ENCODE results near the gene E2F6.

The E2F6 gene

DNA sequence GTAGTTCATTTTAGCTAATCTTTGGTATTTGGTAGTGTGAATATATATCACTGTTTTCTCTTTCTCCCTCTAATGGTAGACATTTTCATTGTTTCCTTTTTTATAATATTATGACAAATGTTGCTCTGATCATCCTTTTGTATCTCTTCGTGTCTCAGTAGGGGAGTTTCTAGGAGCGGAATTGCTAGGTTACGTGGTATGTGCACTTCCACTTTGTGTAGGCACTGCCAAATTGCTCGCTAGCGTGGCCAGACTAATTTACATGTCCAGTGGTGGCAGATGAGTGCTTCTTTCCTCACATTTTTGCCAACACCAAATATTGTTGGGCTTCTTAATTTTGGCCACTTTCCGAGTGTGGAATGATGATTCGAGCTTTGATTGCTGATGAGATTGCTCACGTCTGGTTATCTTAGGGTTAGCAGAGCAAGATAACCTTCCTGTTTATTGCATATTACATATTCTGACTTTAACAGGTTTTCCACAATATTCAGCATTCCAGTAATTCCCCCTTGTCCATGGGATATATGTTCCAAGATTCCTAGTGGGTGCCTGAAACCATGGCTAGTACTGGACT lies 37.5 kb upstream of the E2F6 start:
- H3K9ac ChIP-seq (ENCODE audit: low read depth, low read length), result no peak overlapping the region
- no peak overlapping the region for H3K4me3 ChIP-seq (ENCODE audit: low read length)
- H3K9me3 ChIP-seq (ENCODE audit: insufficient read depth, low read depth, low read length), result no peaks in the 10 kb centered on the region
- H3K27ac ChIP-seq (ENCODE audit: low read length), result no peak overlapping the region
- H3K4me1 ChIP-seq (ENCODE audit: insufficient read depth, low read length), result peaks cover 10% of the 10 kb centered on the region
- no peaks in the 10 kb centered on the region for H3K27me3 ChIP-seq (ENCODE audit: insufficient read depth, low read length)
- H3K36me3 ChIP-seq (ENCODE audit: insufficient read depth, low read depth, low read length), result no peaks in the 10 kb centered on the region

DNA sequence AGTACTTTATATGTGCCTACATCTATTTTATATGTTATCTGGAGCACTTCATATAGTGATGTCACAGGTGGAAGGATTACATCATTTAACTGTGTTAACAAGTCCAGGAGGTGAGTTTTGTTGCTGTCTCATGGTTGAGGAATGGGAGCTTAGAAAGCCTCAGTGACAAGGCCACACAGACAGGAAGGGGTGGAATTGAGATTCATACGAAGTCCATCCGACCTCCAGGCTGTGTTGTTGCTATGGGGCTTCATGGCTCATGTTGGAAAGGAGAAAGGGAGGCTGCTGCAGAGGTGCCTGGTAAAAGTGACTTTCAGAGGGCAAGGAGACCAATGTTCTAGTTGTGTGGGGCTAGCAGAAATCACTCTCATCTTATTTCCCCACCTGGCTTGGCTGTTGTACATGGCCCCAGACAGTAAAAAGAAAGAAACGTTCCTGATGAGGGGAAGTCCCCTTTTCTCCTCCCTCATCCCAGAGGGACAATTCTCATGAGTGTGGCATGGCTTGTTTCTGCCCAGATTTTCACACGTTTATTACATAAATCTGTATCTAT lies 36.9 kb upstream of the E2F6 start:
- no peaks in the 10 kb centered on the region for H3K9me3 ChIP-seq (ENCODE audit: insufficient read depth, low read depth, low read length)
- no peak overlapping the region for H3K9ac ChIP-seq (ENCODE audit: low read depth, low read length)
- H3K4me1 ChIP-seq (ENCODE audit: insufficient read depth, low read length), result peaks cover 14% of the 10 kb centered on the region
- no peak overlapping the region for H3K27ac ChIP-seq (ENCODE audit: low read length)
- H3K4me3 ChIP-seq (ENCODE audit: low read length), result no peak overlapping the region
- no peaks in the 10 kb centered on the region for H3K27me3 ChIP-seq (ENCODE audit: insufficient read depth, low read length)
- no peaks in the 10 kb centered on the region for H3K36me3 ChIP-seq (ENCODE audit: insufficient read depth, low read depth, low read length)

DNA sequence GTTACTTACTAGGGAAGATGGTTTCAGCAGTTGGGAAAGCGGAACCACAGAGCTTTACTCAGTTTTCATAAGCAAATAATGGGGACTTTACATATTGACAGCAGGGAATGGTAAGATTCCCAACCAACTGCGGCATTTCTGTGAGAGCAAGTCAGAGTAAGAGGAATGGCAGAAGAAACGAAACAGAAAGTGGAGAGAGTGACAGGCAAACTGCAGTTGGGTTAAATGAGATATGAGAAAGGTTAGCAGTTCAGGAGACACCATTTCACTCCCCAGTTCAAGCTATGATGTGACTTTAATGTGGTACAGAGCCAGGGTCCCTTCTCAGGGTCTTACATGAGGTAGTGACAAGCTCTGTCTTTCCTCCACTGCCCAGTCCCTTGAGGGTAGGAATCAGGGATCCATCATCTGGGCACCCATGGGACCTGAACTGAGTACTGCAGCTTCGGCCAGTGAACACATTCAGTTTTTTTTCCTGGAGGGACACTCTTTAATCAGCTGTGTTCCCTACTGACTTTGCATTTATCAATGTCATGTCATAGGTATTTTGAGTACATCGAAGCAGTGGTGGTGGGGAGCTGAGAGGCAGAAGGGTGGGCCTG lies 34.8 kb upstream of the E2F6 start:
- H3K9me3 ChIP-seq (ENCODE audit: insufficient read depth, low read depth, low read length), result no peaks in the 10 kb centered on the region
- peaks cover 17% of the 10 kb centered on the region for H3K4me1 ChIP-seq (ENCODE audit: insufficient read depth, low read length)
- no peak overlapping the region for H3K27ac ChIP-seq (ENCODE audit: low read length)
- no peak overlapping the region for H3K4me3 ChIP-seq (ENCODE audit: low read length)
- H3K9ac ChIP-seq (ENCODE audit: low read depth, low read length), result no peak overlapping the region
- H3K27me3 ChIP-seq (ENCODE audit: insufficient read depth, low read length), result no peaks in the 10 kb centered on the region
- no peaks in the 10 kb centered on the region for H3K36me3 ChIP-seq (ENCODE audit: insufficient read depth, low read depth, low read length)

DNA sequence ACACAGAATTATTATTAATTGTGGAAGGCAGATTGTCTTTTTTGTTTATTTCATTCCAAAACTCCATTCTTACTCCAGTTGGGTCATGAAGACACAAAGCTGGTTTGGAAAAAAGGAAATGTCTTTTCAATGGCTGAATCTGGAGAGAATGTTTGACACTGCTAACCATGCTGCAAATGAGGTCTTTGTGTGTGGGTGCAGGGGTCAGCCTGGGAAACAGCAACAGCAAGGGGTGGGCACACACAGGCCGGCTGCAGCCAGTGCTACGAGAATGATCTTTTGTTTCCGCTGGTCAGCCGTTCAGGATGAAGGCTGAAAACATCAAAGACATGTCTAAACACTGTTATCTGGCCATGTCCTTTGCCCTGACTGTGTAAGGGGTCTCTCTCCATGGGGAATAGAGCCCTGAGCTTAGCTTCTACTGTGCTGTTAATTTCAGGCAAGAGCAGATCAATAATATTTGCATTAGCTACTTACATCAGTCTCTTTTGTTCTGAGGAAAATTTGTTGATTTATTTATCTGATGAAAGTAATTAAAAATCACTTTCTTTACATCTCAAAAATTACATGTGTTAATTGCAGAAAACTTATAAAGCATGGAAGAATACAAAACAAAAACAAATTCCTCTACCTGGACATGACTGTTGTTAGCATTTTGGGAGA lies 33.3 kb upstream of the E2F6 start:
- H3K9ac ChIP-seq (ENCODE audit: low read depth, low read length), result no peak overlapping the region
- no peaks in the 10 kb centered on the region for H3K36me3 ChIP-seq (ENCODE audit: insufficient read depth, low read depth, low read length)
- no peaks in the 10 kb centered on the region for H3K9me3 ChIP-seq (ENCODE audit: insufficient read depth, low read depth, low read length)
- H3K27me3 ChIP-seq (ENCODE audit: insufficient read depth, low read length), result no peaks in the 10 kb centered on the region
- H3K27ac ChIP-seq (ENCODE audit: low read length), result no peak overlapping the region
- no peak overlapping the region for H3K4me3 ChIP-seq (ENCODE audit: low read length)
- H3K4me1 ChIP-seq (ENCODE audit: insufficient read depth, low read length), result peaks cover 27% of the 10 kb centered on the region

DNA sequence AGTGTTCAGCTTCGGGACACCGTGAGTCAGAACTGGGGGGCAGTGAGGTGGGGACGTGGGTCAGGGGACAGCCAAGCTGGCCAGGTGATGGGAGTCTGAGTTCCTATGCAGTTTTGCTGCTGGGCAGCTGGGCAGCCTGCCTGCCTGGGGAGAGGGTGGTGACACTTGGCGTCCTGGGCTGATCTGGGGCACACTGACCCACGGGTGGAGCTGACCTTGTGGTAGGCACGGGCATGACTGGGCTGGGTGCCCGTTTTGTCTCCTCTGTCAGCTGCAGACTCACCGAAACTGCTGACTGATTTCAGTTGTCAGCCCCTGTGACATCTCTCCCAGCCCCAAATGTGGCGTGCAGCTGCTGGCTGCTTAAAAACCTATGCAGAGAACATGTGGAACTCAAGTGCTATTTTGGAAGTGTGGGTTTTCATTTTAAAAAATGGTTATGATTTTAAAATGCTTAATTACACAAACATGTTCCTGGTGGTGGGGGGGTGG lies 32.6 kb upstream of the E2F6 start:
- no peak overlapping the region for H3K9ac ChIP-seq (ENCODE audit: low read depth, low read length)
- no peaks in the 10 kb centered on the region for H3K27me3 ChIP-seq (ENCODE audit: insufficient read depth, low read length)
- H3K27ac ChIP-seq (ENCODE audit: low read length), result no peak overlapping the region

DNA sequence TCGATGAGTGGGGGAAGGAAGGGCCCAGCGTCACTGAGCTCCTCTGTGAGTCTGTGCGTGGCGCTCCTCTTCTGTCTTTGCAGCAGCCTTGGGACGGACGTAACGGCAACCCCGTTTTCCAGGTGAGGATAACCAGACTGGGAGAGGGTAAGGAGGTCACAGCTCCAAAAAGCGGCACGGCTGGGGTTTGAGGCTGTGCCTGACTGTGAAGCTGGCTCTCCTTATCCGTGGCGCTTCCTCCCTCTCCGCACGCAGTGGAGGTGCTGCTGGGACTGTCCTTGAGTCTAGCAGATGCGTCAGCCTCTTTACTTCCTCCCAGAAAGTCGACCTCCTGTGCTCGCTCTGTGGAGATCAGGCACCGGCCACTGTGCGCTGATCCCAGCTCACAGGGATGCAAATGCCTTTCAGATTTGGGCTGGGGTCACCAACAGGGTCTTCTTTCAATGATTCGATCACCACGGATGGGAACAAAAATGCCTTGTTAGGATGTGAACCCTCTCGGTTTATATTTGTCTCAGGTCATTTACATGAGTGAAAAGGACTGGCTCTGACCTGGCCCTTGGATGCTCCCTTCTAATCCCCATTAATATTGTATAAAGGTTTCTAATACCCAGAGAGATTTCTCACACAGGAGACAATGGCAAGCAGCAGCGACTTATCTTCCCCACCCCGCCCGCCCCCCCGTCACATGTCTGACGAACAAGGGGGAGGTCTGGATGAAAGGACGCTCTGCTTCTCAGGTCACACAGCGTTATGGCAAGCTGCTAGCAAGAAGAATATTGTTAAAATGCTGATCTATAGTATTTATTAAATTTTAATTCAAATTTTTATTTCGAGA lies 30.1 kb upstream of the E2F6 start:
- H3K9me3 ChIP-seq (ENCODE audit: insufficient read depth, low read depth, low read length), result no peaks in the 10 kb centered on the region
- peak overlapping the region; percentile 49; the same call in 1 of the 2 replicates for H3K9ac ChIP-seq (ENCODE audit: low read depth, low read length)
- no peaks in the 10 kb centered on the region for H3K36me3 ChIP-seq (ENCODE audit: insufficient read depth, low read depth, low read length)
- H3K4me3 ChIP-seq (ENCODE audit: low read length), result peak overlapping the region; percentile 53; the same call in 1 of the 2 replicates
- no peaks in the 10 kb centered on the region for H3K27me3 ChIP-seq (ENCODE audit: insufficient read depth, low read length)
- H3K4me1 ChIP-seq (ENCODE audit: insufficient read depth, low read length), result peaks cover 27% of the 10 kb centered on the region
- H3K27ac ChIP-seq (ENCODE audit: low read length), result no peak overlapping the region

More for the DNA sequence above, 32.6 kb upstream of the E2F6 start:
- no peaks in the 10 kb centered on the region for H3K36me3 ChIP-seq (ENCODE audit: insufficient read depth, low read depth, low read length)
- no peak overlapping the region for H3K4me3 ChIP-seq (ENCODE audit: low read length)
- H3K9me3 ChIP-seq (ENCODE audit: insufficient read depth, low read depth, low read length), result no peaks in the 10 kb centered on the region
- H3K4me1 ChIP-seq (ENCODE audit: insufficient read depth, low read length), result peaks cover 27% of the 10 kb centered on the region

DNA sequence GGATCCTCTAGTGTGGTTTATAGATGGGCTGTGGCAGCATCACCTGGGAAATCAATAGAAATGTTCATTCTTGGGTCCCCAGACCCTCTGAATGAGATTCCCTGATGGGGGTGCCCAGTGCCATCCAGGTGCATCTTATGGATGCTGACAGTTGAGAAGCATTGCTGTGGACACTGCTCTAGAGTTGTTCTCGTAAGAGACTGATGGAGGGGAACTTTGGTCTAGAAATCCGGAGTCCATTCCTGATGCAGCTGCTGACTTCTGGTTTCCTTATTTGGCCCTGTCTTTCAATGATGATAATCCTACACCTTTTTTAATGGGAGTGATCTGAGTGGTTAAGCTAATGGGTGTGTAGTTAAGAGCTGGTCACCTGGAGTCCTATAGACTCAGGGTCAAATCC lies 28.3 kb upstream of the E2F6 start:
- no peak overlapping the region for H3K9ac ChIP-seq (ENCODE audit: low read depth, low read length)
- H3K4me1 ChIP-seq (ENCODE audit: insufficient read depth, low read length), result peaks cover 23% of the 10 kb centered on the region; the same call in 1 of the 2 replicates
- no peak overlapping the region for H3K27ac ChIP-seq (ENCODE audit: low read length)
- no peaks in the 10 kb centered on the region for H3K27me3 ChIP-seq (ENCODE audit: insufficient read depth, low read length)
- H3K36me3 ChIP-seq (ENCODE audit: insufficient read depth, low read depth, low read length), result no peaks in the 10 kb centered on the region
- H3K9me3 ChIP-seq (ENCODE audit: insufficient read depth, low read depth, low read length), result no peaks in the 10 kb centered on the region
- no peak overlapping the region for H3K4me3 ChIP-seq (ENCODE audit: low read length)

DNA sequence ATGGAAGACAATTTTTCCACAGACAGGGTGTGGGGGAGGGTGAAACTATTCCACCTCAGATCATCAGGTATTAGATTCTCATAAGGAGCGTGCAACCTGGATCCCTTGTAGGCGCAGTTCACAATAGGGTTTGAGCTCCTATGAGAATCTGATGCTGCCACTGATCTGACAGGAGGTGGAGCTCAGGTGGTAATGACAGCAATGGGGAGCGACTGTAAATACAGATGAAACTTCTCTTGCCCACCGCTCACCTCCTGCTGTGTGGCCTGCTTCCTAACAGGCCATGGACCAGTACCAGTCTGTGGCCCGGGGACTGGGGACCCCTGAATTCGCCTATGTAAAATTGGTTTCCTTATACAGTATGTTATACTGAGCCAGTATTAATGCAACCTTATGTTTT lies 27.3 kb upstream of the E2F6 start:
- Histone ChIP-seq H3K4me3 (ENCODE audit: low read length) (no peak overlapping the region), H3K27me3 (ENCODE audit: insufficient read depth, low read length) (no peaks in the 10 kb centered on the region), H3K27ac (ENCODE audit: low read length) (no peak overlapping the region), H3K9me3 (ENCODE audit: insufficient read depth, low read depth, low read length) (no peaks in the 10 kb centered on the region), H3K9ac (ENCODE audit: low read depth, low read length) (no peak overlapping the region), H3K4me1 (ENCODE audit: insufficient read depth, low read length) (peaks cover 16% of the 10 kb centered on the region; the same call in 1 of the 2 replicates), H3K36me3 (ENCODE audit: insufficient read depth, low read depth, low read length) (no peaks in the 10 kb centered on the region)

DNA sequence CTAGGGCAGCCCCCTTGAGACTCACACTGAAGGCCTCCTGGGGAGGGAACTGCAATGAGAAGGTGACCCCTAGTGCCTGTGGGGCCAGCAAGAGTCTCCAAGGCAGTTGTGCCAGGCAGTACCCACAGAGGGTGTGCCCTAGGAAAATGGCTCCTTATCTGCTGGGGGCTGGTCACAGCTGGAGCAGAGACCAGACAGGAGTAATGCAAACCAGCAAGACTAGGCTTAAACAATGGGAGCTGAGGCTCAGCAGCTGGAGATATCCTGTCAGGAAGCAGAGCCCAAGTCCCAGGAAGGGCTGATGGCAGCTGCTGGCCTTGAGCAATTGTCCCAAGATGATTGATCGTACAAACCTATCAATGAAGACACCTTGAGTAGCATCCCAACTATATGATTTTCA lies 26.8 kb upstream of the E2F6 start:
- H3K27ac ChIP-seq (ENCODE audit: low read length), result no peak overlapping the region
- no peak overlapping the region for H3K9ac ChIP-seq (ENCODE audit: low read depth, low read length)
- no peaks in the 10 kb centered on the region for H3K9me3 ChIP-seq (ENCODE audit: insufficient read depth, low read depth, low read length)
- peaks cover 13% of the 10 kb centered on the region; the same call in 1 of the 2 replicates for H3K4me1 ChIP-seq (ENCODE audit: insufficient read depth, low read length)
- no peak overlapping the region for H3K4me3 ChIP-seq (ENCODE audit: low read length)
- H3K27me3 ChIP-seq (ENCODE audit: insufficient read depth, low read length), result no peaks in the 10 kb centered on the region
- no peaks in the 10 kb centered on the region for H3K36me3 ChIP-seq (ENCODE audit: insufficient read depth, low read depth, low read length)

DNA sequence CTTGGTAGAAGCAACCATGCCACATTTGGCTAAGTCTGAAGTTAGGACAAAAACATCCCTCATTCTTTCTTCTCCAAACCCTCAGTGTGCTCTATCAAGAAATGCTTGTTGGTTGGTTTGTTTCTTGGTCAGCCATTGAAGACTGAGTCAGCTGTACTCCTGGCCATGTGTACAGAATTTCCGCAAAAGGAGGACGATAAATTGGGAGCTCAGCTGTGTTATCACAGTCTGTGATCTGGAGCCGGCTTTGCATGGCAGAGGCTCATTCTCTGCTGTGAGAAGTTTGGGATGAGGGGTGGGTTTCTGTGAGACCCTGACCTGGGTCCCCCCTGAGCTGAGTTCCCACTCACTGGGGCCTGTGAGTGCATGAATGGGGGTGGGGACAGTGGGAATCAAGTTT lies 26.3 kb upstream of the E2F6 start:
- no peak overlapping the region for H3K27ac ChIP-seq (ENCODE audit: low read length)
- no peaks in the 10 kb centered on the region for H3K27me3 ChIP-seq (ENCODE audit: insufficient read depth, low read length)
- H3K9ac ChIP-seq (ENCODE audit: low read depth, low read length), result no peak overlapping the region
- no peak overlapping the region for H3K4me3 ChIP-seq (ENCODE audit: low read length)
- H3K9me3 ChIP-seq (ENCODE audit: insufficient read depth, low read depth, low read length), result no peaks in the 10 kb centered on the region
- H3K36me3 ChIP-seq (ENCODE audit: insufficient read depth, low read depth, low read length), result no peaks in the 10 kb centered on the region
- peaks cover 13% of the 10 kb centered on the region; the same call in 1 of the 2 replicates for H3K4me1 ChIP-seq (ENCODE audit: insufficient read depth, low read length)

DNA sequence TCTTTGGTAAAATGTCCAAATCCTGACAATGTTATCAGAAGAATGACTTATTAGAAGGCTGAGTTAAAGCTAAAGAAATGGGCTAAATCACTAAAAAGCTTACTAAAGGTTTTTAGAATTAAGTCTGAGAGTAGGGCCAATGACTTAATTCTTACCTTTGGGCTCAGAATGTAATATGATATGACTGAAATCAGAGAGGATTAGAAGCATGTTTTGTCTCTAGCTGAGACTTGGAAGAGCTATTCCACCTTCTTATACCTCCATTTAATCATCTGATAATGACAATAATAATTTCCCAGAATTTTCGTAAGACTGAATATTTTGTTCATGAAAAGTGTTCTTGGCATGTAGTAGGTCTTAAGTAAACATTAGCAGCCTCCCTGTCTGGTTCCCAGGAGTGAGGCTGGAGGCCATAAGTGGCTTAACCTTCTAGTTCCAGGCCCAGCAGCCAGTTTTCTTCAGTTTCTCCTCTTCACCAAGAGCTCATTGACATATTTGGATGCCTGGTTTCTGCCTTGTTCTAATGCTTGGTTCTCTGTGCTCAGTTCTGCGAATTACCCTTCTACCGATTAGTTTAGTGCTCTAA lies 25.5 kb upstream of the E2F6 start:
- H3K27ac ChIP-seq (ENCODE audit: low read length), result no peak overlapping the region
- H3K4me1 ChIP-seq (ENCODE audit: insufficient read depth, low read length), result peaks cover 13% of the 10 kb centered on the region; the same call in 1 of the 2 replicates
- H3K36me3 ChIP-seq (ENCODE audit: insufficient read depth, low read depth, low read length), result no peaks in the 10 kb centered on the region
- H3K9ac ChIP-seq (ENCODE audit: low read depth, low read length), result no peak overlapping the region
- no peak overlapping the region for H3K4me3 ChIP-seq (ENCODE audit: low read length)
- H3K27me3 ChIP-seq (ENCODE audit: insufficient read depth, low read length), result no peaks in the 10 kb centered on the region
- no peaks in the 10 kb centered on the region for H3K9me3 ChIP-seq (ENCODE audit: insufficient read depth, low read depth, low read length)
